Measurements from ENCODE around the gene PKIG. TPM values are rescaled to one million over a fixed set of nuclear protein-coding genes. Genes with fewer than 3 reads are reported as not detected.

The PKIG gene
- total RNA-seq, 1 experiment from 2014 or later: 20.1 TPM

GRCh38 chr20:44627364-44628010 is 45.1 kb downstream of the PKIG start:
- ChIA-PET POLR2A (no interaction called here), RAD21 (ENCODE audit: low non-redundant PET in 1 of 2, low total read pairs in 2 of 2, uncharacterized antibody in 2 of 2, unreplicated experiment in 2 of 2) (no interaction called here), CTCF (no interaction called here)
- Histone ChIP-seq H3K27ac (ENCODE audit: low read depth, low read length) (no peak overlapping the region), H3K79me2 (ENCODE audit: insufficient read depth, low read length) (no peaks in the 10 kb centered on the region), H4K20me1 (ENCODE audit: insufficient read depth) (no peaks in the 10 kb centered on the region), H3K4me3 (replicated peaks in 1 of 2; ENCODE audit: low read depth in 1 of 2, low read length in 2 of 2) (no peak overlapping the region), H3K9me3 (ENCODE audit: control insufficient read depth in 1 of 2, insufficient read depth in 1 of 2, low read depth in 1 of 2, low read length in 2 of 2) (peaks cover 0 to 3% of the 10 kb centered on the region in 2 experiments; a peak in 3 of 4 replicates), H3K4me2 (ENCODE audit: low read length) (no peak overlapping the region), H3K9me2 (ENCODE audit: insufficient read depth) (no peaks in the 10 kb centered on the region), H2AFZ (ENCODE audit: low read depth, low read length, poor library complexity, severe bottlenecking) (no peak overlapping the region), H3K4me1 (ENCODE audit: control insufficient read depth in 1 of 2, insufficient read depth in 2 of 2, low read length in 2 of 2) (no peaks in the 10 kb centered on the region), H3K27me3 (ENCODE audit: insufficient read depth, low read length) (no peaks in the 10 kb centered on the region), H3K9ac (ENCODE audit: low read length) (no peak overlapping the region), H3K36me3 (ENCODE audit: control insufficient read depth in 1 of 2, insufficient read depth in 2 of 2, low read length in 2 of 2) (peaks cover 0 to 16% of the 10 kb centered on the region in 2 experiments; a peak in 2 of 4 replicates)
- TF ChIP-seq ZBTB33 (IDR thresholded peaks at IDR 0.05; ENCODE audit: extremely low read depth, insufficient replicate concordance, low read length): no peak
- intact Hi-C loops (cut with micrococcal nuclease): no loop called here
- no peak for DNase-seq (ENCODE audit: low read depth, low spot score)
- no peak for ATAC-seq
- no TSS peak for BruUV-seq (replicated peaks)

GRCh38 chr20:44629017-44629385 is 46.6 kb downstream of the PKIG start:
- DNase-seq (ENCODE audit: low read depth, low spot score): no peak
- no peaks in the 10 kb centered on the region for H3K79me2 ChIP-seq (ENCODE audit: insufficient read depth, low read length)
- TF ChIP-seq POLR2AphosphoS5 (IDR thresholded peaks at IDR 0.05; ENCODE audit: low read depth, low read length) (no peak), EZH2phosphoT487 (IDR thresholded peaks at IDR 0.05; ENCODE audit: borderline replicate concordance) (no peak), SIN3A (IDR thresholded peaks at IDR 0.05; ENCODE audit: low read depth) (no peak), ELF1 (IDR thresholded peaks at IDR 0.05; ENCODE audit: borderline replicate concordance, low read depth) (no peak), ZNF274 (IDR thresholded peaks at IDR 0.05; ENCODE audit: low read depth, low read length) (no peak), POLR2A (IDR thresholded peaks at IDR 0.05; ENCODE audit: borderline replicate concordance, extremely low read depth, insufficient read depth, insufficient read length) (no peak), ZBTB33 (IDR thresholded peaks at IDR 0.05; ENCODE audit: extremely low read depth, insufficient replicate concordance, low read length) (no peak), EGR1 (IDR thresholded peaks at IDR 0.05; ENCODE audit: low read depth) (no peak), FOSL1 (IDR thresholded peaks at IDR 0.05; ENCODE audit: low read depth) (no peak), RAD21 (IDR thresholded peaks at IDR 0.05; ENCODE audit: low read depth) (no peak)
- no peak overlapping the region for H3K27ac ChIP-seq (ENCODE audit: low read depth, low read length)
- H3K9me2 ChIP-seq (ENCODE audit: insufficient read depth): no peaks in the 10 kb centered on the region
- intact Hi-C loops (cut with micrococcal nuclease): no loop called here
- H4K20me1 ChIP-seq (ENCODE audit: insufficient read depth): no peaks in the 10 kb centered on the region
- no peak for ATAC-seq
- no peak overlapping the region for H3K4me3 ChIP-seq (replicated peaks in 1 of 2; ENCODE audit: low read depth in 1 of 2, low read length in 2 of 2)
- H3K27me3 ChIP-seq (ENCODE audit: insufficient read depth, low read length): no peaks in the 10 kb centered on the region
- H3K9ac ChIP-seq (ENCODE audit: low read length): no peak overlapping the region
- no TSS peak for BruUV-seq (replicated peaks)
- ChIA-PET RAD21 (ENCODE audit: low non-redundant PET in 1 of 2, low total read pairs in 2 of 2, uncharacterized antibody in 2 of 2, unreplicated experiment in 2 of 2) (no interaction called here), POLR2A (no interaction called here), CTCF (no interaction called here)
- no peak overlapping the region for H3K4me2 ChIP-seq (ENCODE audit: low read length)
- H3K4me1 ChIP-seq (ENCODE audit: control insufficient read depth in 1 of 2, insufficient read depth in 2 of 2, low read length in 2 of 2): no peaks in the 10 kb centered on the region
- H3K36me3 ChIP-seq (ENCODE audit: control insufficient read depth in 1 of 2, insufficient read depth in 2 of 2, low read length in 2 of 2): peaks cover 0 to 6% of the 10 kb centered on the region in 2 experiments; a peak in 2 of 4 replicates
- no peak overlapping the region for H2AFZ ChIP-seq (ENCODE audit: low read depth, low read length, poor library complexity, severe bottlenecking)
- no peaks in the 10 kb centered on the region for H3K9me3 ChIP-seq (ENCODE audit: control insufficient read depth in 1 of 2, insufficient read depth in 1 of 2, low read depth in 1 of 2, low read length in 2 of 2)
